ENCODE data around the gene SLC46A2. TPM values are rescaled to one million over a fixed set of nuclear protein-coding genes. Genes with fewer than 3 reads are reported as not detected.

Gene SLC46A2
- polyA plus RNA-seq, 1 donor from 2014 or later = not detected

DNA sequence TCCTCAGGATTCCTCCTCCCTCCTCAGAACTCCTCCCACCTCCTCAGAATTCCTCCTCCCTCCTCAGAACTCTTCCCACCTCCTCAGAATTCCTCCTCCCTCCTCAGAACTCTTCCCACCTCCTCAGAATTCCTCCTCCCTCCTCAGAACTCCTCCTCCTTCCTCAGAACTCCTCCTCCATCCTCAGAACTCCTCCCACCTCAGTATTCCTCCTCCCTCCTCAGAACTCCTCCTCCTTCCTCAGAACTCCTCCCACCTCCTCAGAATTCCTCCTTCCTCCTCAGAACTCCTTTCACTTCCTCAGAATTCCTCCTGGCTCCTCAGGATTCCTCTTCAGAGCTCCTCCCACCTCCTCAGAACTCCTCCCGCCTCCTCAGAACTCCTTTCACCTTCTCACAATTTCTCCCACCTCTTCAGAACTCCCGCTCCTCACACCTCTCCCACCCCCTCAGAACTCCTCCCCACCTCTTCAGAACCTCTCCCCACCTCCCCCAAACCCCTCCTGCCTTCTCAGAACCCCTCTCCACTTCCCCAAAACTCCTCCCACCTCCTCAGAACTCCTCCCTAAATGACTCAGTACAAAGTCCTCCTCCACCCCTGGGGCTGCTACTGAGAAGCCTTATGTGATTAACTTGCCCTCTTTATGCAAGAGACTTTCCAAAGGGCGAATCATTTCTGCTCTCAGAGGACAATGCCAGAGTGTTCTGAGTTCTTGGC lies 23.2 kb downstream of the SLC46A2 start:
- H3F3A ChIP-seq (ENCODE audit: insufficient read depth, low read length, poor library complexity, severe bottlenecking) = no peaks in the 10 kb centered on the region
- TF ChIP-seq SMC3 (conservative IDR thresholded peaks at IDR 0.05; ENCODE audit: poor library complexity) (no peak), REST (IDR thresholded peaks at IDR 0.05; ENCODE audit: borderline replicate concordance) (no peak), MXI1 (conservative IDR thresholded peaks at IDR 0.05; ENCODE audit: poor library complexity, severe bottlenecking) (no peak), EZH2 (IDR thresholded peaks at IDR 0.05; ENCODE audit: borderline replicate concordance, insufficient read depth, low read length, poor library complexity, severe bottlenecking) (no peak), TAF1 (IDR thresholded peaks at IDR 0.05; ENCODE audit: low read depth) (no peak), POLR2AphosphoS5 (IDR thresholded peaks at IDR 0.05) (no peak), EP300 (conservative IDR thresholded peaks at IDR 0.05; ENCODE audit: poor library complexity, severe bottlenecking) (no peak), RAD21 (conservative IDR thresholded peaks at IDR 0.05) (no peak), CTCF (IDR thresholded peaks at IDR 0.05; ENCODE audit: poor library complexity, severe bottlenecking) (no peak)
- H3K27ac ChIP-seq (ENCODE audit: low read length) = no peak overlapping the region
- no peaks in the 10 kb centered on the region for H3K27me3 ChIP-seq (ENCODE audit: insufficient read depth, low read depth, low read length)
- H3K9ac ChIP-seq (ENCODE audit: low read length) = no peak overlapping the region
- no peaks in the 10 kb centered on the region for H3K79me2 ChIP-seq (replicated peaks; ENCODE audit: insufficient read depth, low read length)
- no peak overlapping the region for H2AFZ ChIP-seq (ENCODE audit: low read depth, low read length)
- no peak overlapping the region for H3K4me3 ChIP-seq (ENCODE audit: low read length)
- no peaks in the 10 kb centered on the region for H4K20me1 ChIP-seq (ENCODE audit: insufficient read depth)
- H3K9me3 ChIP-seq (ENCODE audit: low read length) = no peaks in the 10 kb centered on the region
- H3K36me3 ChIP-seq (ENCODE audit: insufficient read depth, low read length) = no peaks in the 10 kb centered on the region
- no peaks in the 10 kb centered on the region for H3K9me2 ChIP-seq (ENCODE audit: insufficient read depth, low read length)
- H3K4me2 ChIP-seq (ENCODE audit: low read length) = no peak overlapping the region

DNA sequence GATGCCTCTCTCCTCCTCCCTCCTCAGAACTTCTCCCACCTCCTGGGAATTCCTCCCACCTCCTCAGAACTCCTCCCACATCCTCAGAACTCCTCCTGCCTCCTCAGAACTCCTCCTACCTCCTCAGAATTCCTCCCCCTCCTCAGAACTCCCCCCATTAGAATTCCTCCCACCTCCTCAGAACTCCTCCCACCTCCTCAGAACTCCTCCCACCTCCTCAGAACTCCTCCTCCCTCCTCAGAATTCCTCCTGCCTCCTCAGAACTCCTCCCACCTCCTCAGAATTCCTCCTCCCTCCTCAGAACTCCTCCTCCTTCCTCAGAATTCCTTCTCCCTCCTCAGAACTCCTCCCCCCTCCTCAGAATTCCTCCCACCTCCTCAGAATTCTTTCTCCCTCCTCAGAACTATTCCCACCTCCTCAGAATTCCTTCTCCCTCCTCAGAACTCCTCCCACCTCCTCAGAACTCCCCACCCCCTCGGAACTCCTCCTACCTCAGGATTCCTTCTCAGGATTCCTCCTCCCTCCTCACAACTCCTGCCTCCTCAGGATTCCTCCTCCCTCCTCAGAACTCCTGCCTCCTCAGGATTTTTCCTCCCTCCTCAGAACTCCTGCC lies 23.9 kb downstream of the SLC46A2 start:
- Histone ChIP-seq H3K4me2 (ENCODE audit: low read length) (no peak overlapping the region), H3K27me3 (ENCODE audit: insufficient read depth, low read depth, low read length) (no peaks in the 10 kb centered on the region), H2AFZ (ENCODE audit: low read depth, low read length) (no peak overlapping the region), H3K9me3 (ENCODE audit: low read length) (no peaks in the 10 kb centered on the region), H3K27ac (ENCODE audit: low read length) (no peak overlapping the region), H3K4me3 (ENCODE audit: low read length) (no peak overlapping the region), H3K36me3 (ENCODE audit: insufficient read depth, low read length) (no peaks in the 10 kb centered on the region), H3K9ac (ENCODE audit: low read length) (no peak overlapping the region), H3F3A (ENCODE audit: insufficient read depth, low read length, poor library complexity, severe bottlenecking) (no peaks in the 10 kb centered on the region), H4K20me1 (ENCODE audit: insufficient read depth) (no peaks in the 10 kb centered on the region), H3K79me2 (replicated peaks; ENCODE audit: insufficient read depth, low read length) (no peaks in the 10 kb centered on the region), H3K9me2 (ENCODE audit: insufficient read depth, low read length) (no peaks in the 10 kb centered on the region)
- TF ChIP-seq EP300 (conservative IDR thresholded peaks at IDR 0.05; ENCODE audit: poor library complexity, severe bottlenecking) (no peak), MXI1 (conservative IDR thresholded peaks at IDR 0.05; ENCODE audit: poor library complexity, severe bottlenecking) (no peak), REST (IDR thresholded peaks at IDR 0.05; ENCODE audit: borderline replicate concordance) (no peak), CTCF (IDR thresholded peaks at IDR 0.05; ENCODE audit: poor library complexity, severe bottlenecking) (no peak), TAF1 (IDR thresholded peaks at IDR 0.05; ENCODE audit: low read depth) (no peak), EZH2 (IDR thresholded peaks at IDR 0.05; ENCODE audit: borderline replicate concordance, insufficient read depth, low read length, poor library complexity, severe bottlenecking) (no peak), SMC3 (conservative IDR thresholded peaks at IDR 0.05; ENCODE audit: poor library complexity) (no peak), POLR2AphosphoS5 (IDR thresholded peaks at IDR 0.05) (no peak), RAD21 (conservative IDR thresholded peaks at IDR 0.05) (no peak)

Data from neural cell (in vitro differentiated cells).